HG02840 (cell line): ENCODE data around the gene ECPAS.
"Not testable (repeated sequence)": the region's sequence is repeated elsewhere in the genome, so short reads cannot be mapped to it uniquely, and the experiment has no call there.

Experiments used
- ATAC-seq: cut with Tn5 transposase; IDR thresholded peaks from one replicate; pipeline ENCODE4 v1.9.1; 2021; ENCODE audit warnings: mild to moderate bottlenecking, moderate library complexity, moderate number of reproducible peaks; ENCODE audit not compliant: unreplicated experiment, low FRiP score

The ECPAS gene

GRCh38 chr9:111431684-111432083, 52.5 kb downstream of the ECPAS start:
- no peak for ATAC-seq

GRCh38 chr9:111429175-111429574, 55.0 kb downstream of the ECPAS start:
- ATAC-seq, result no peak

GRCh38 chr9:111427186-111427585, 57.0 kb downstream of the ECPAS start:
- ATAC-seq, result no peak

GRCh38 chr9:111423389-111423788, 60.8 kb downstream of the ECPAS start:
- no peak for ATAC-seq

- ATAC-seq, result no peak
Measured at GRCh38 chr9:111414406-111414805, 69.8 kb downstream of the ECPAS start.

- no peak for ATAC-seq
Measured at GRCh38 chr9:111413996-111414395, 70.2 kb downstream of the ECPAS start.

GRCh38 chr9:111412280-111412679, 71.9 kb downstream of the ECPAS start:
- ATAC-seq, result no peak

GRCh38 chr9:111411266-111411665, 72.9 kb downstream of the ECPAS start:
- ATAC-seq, result no peak

GRCh38 chr9:111407813-111408212, 76.4 kb downstream of the ECPAS start:
- ATAC-seq, result no peak

GRCh38 chr9:111405701-111406100, 78.5 kb downstream of the ECPAS start:
- ATAC-seq, result no peak

GRCh38 chr9:111401486-111401885, 82.7 kb downstream of the ECPAS start:
- ATAC-seq, result not testable (repeated sequence)

GRCh38 chr9:111400564-111400898, 83.7 kb downstream of the ECPAS start:
- no peak for ATAC-seq

- ATAC-seq, result no peak
Measured at GRCh38 chr9:111399772-111400563, 84.2 kb downstream of the ECPAS start.

- ATAC-seq, result no peak
Measured at GRCh38 chr9:111399211-111399739, 84.9 kb downstream of the ECPAS start.

- ATAC-seq, result no peak
Measured at GRCh38 chr9:111393971-111394370, 90.2 kb downstream of the ECPAS start.

GRCh38 chr9:111389406-111389805, 94.8 kb downstream of the ECPAS start:
- no peak for ATAC-seq

- no peak for ATAC-seq
Measured at GRCh38 chr9:111386386-111386785, 97.8 kb downstream of the ECPAS start.

- no peak for ATAC-seq
Measured at GRCh38 chr9:111381006-111381405, 103.2 kb downstream of the ECPAS start.

- ATAC-seq, result no peak
Measured at GRCh38 chr9:111375817-111376564, 108.2 kb downstream of the ECPAS start.

GRCh38 chr9:111375062-111375461, 109.1 kb downstream of the ECPAS start:
- ATAC-seq, result no peak

GRCh38 chr9:111372297-111372696, 111.9 kb downstream of the ECPAS start:
- ATAC-seq, result no peak

- no peak for ATAC-seq
Measured at GRCh38 chr9:111366978-111367377, 117.2 kb downstream of the ECPAS start.
